GM23248 (cell line): ENCODE results near the gene AP3D1.

Experiments
- EZH2 ChIP-seq: fragments of 200-600 bp; sonication (generic); IDR thresholded peaks from 2 replicates; pipeline ENCODE4 v1.6.1; 2018; ENCODE audit warnings: antibody characterized with exemption, mild to moderate bottlenecking; ENCODE audit not compliant: insufficient read depth, poor library complexity, severe bottlenecking
- EZH2phosphoT487 ChIP-seq: fragments of 200-600 bp; sonication (generic); IDR thresholded peaks from 2 replicates; pipeline ENCODE4 v1.6.1; 2018; ENCODE audit warnings: antibody characterized with exemption, moderate library complexity, mild to moderate bottlenecking, low read depth; ENCODE audit not compliant: insufficient read depth

DNA sequence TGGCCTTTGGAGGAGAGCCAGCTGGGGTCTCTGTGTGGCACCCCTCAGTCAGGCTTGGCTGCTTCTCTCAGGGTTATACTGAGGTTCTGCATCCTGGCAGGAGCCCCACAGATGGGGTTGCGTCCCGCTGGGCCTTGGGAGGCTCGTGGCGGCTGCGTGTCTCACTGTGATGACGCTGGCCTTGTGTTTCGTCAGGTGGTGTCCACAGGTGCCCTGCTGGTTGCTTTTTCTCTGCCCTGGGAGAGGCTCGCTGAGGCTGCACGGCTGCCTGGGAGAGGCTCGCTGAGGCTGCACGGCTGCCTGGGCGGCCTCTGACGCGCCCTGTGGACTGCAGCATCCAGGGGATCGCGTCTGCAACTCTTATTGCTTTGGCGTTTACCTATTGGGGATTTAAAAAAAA, 27.7 kb upstream of the AP3D1 start:
- no peak for TF ChIP-seq EZH2phosphoT487
- no peak for TF ChIP-seq EZH2
